IPS-18c (cell line): ENCODE measurements around the gene IL7R.

Experiments
- H3K4me3 ChIP-seq: 2 replicates; pipeline ENCODE4 v1.7.0; 2013; ENCODE audit warnings: low read depth, mild to moderate bottlenecking, low read length, moderate library complexity; ENCODE audit not compliant: insufficient read depth
- H3K9me3 ChIP-seq: one replicate; pipeline ENCODE4 v1.6.1; 2013; ENCODE audit warnings: mild to moderate bottlenecking, low read length, moderate library complexity; ENCODE audit not compliant: control insufficient read depth, insufficient read depth

IL7R gene

DNA sequence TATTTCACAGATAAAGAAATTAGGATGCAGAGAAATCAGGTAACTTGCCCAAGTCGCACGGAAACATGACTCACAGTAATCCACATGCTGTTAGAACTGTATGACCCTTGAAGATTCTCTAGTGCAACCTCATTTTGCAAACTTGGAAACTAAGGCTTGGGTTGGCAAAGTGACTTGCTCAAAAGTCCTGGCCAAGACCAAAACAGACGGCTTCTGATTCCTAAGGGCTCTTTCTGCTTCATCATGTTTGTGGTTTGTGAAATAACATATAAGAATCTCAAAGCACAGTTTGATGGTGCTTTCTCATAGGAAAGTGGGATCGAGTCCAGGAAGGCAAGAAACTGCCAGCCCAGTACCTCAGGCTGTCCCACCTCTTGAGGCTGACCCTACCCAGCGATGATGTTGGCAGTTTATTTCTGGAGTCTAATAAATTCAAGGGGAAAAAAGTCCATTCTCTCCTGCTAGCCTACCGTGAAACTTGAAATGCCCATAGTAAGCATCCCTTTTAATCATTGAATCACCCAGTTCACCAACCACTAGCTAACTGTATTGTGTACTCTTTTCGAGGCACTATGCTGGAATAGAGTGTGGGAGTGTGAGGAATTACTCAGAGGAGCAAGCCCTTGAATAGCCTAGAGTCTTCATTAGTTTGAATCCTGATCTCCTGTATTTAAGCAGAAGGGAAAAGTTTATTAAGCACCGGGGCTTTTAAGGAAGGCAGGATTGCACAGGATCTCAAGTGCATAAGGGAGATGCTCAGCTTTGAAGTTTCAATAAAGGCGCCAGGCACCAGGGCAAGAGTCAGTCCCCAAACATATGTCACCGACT, 67.6 kb downstream of the IL7R start:
- Histone ChIP-seq H3K4me3 (no peak overlapping the region), H3K9me3 (no peaks in the 10 kb centered on the region)

DNA sequence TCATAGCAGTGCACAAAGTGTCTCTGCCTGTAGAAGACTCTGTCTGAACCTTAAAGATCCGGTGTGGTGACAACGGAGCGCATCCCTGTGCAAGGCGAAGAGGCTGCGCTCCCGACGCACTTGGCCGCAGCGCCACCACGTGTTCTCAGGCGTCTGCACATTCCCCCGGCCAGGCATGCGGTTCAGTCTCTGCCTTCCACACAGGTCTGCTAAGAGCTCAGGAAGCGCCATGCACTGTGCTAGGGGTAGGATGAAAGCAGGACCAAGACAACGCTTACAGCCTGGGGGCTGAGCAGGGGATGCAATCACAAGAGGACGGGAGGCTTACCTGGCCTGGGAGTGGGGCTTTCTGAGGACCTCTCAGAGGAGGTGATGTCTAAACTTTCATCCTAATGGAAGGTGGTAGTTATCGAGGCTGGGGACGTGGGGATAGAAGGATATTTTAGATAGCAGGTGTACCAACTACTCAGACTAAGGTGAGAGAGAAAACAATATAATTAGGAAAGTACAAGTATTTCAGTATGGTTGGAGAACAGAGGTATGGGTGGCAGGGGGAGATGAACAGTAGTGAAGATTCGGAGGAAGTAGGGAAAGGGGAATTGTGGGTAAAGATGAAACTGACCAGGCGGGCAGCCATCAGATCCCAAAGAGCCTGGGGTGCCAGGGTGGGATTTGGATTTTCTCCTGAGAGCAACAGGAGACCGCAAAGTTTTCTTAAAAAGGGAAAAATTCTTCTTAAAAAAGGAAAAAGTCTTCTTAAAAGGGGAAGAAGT, 68.4 kb downstream of the IL7R start:
- Histone ChIP-seq H3K4me3 (no peak overlapping the region), H3K9me3 (no peaks in the 10 kb centered on the region)

DNA sequence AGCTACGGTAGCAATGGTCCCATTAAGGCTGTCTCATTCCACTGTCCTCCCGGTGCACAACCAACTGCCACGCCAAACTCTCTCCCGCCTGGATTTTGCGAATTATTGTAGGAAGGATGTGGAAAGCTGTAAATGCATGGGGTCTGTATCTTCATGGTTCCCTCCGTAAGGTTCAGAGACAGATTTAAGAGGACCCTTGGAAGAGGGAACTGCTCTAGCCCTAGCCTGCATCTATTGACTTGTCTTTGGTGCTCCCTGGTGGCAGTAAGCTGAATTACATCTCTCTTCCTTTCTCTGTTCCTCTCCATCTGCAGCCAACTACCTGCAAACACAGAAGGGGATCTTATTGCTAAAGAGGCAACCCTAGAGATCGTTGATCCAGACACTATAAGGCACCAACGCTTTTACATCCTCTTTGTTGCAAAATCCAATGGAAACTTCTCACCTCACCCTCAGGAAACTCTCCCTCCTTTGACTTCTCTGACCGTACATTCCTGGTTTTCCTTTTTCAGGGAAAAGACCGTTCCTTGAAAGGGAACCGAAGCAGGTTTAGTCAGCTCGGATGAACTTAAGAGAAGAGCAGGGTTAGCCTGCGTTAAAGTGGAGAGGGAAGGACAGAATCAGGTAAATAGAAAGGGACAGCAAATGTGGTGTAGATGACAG, 69.8 kb downstream of the IL7R start:
- H3K4me3 ChIP-seq = no peak overlapping the region
- no peaks in the 10 kb centered on the region for H3K9me3 ChIP-seq
